ENCODE measurements around the gene VWA3A. TPM values are rescaled to one million over a fixed set of nuclear protein-coding genes. Genes with fewer than 3 reads are reported as not detected.

The VWA3A gene
- total and polyA plus RNA-seq, 7 donors = 0.03 to 0.15 (median 0.12) TPM; not detected in 4

DNA sequence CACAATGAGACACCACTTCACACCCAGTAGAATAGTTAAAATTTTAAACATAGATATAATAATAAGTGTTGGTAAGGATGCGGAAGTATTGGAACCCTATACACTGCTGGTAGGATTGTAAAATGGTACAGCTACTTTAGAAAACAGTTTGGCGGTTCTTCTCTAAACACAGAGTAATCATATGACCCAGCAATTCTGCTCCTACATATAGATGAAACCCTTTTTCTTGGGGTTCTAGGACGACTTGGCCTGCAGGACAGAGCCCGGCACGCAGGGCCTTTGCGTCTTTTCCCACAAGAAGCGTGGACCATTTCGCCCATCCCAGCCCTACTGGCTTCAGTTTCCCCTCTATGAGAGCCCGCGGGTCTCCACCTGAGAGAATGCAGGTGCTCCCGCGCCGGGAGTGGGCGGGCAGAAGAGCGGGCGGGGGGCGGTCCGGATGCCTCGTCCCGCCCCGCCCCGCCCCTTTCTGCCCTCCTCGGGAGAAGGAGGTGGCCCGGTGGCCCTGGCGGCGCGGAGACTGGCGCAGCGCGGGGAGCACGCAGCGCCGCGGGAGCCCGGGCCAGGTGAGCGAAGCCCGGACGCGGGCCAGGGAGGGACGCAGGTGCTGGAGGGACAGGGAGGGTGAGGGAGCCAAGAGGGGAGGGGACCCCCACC lies 69.8 kb downstream of the VWA3A start, which contains the start of gene SDR42E2:
SDR42E2 (plus strand) TSS at position 508 of the 657 bp plus-strand sequence. CDS start 3,077 bp downstream, outside the sequence.
- Histone ChIP-seq H3K4me1 (no peaks in the 10 kb centered on the region), H3K4me3 (peak within 1 kb of the TSS; percentile 42), H3K36me3 (ENCODE audit: insufficient read depth in 1 of 2, low read depth in 1 of 2) (no peaks in the 10 kb centered on the region), H3K27ac (no peak within 1 kb of the TSS), H3K9me3 (no peaks in the 10 kb centered on the region), H3K27me3 (ENCODE audit: insufficient read depth in 3 of 3, low read length in 2 of 3) (peaks cover 0 to 25% (median 6%) of the 10 kb centered on the region in 3 donors)
- DNase-seq = no peak
- intact Hi-C loops (cut with DNase I) = no loop called here
- no peak for ATAC-seq
- 5 to 6% (median 5%) methylated on average over 36 to 40 of the region's 40 CpGs for WGBS, 3 donors
- no peak for TF ChIP-seq CTCF (IDR thresholded peaks at IDR 0.05)

DNA sequence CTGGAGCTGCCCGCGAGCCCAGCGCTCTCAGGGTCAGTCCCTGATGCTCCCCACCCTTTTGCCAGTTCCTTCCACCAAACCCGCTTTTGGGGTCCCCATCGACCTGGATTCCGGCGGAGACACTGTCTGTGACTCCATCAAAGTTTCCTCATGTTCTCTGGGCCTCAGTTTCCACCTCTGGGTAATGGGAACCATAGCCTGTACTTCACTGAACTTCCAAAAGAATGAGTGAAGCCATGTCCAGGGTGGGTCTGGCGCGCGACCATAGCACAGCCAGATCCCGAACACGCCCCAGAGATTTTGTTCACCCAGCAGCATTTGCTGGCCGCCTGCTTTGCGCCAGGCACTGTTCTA lies 70.3 kb downstream of the VWA3A start:
- Histone ChIP-seq H3K36me3 (ENCODE audit: insufficient read depth in 1 of 2, low read depth in 1 of 2) (no peaks in the 10 kb centered on the region), H3K4me3 (peak overlapping the region; percentile 42), H3K27me3 (ENCODE audit: insufficient read depth in 3 of 3, low read length in 2 of 3) (peaks cover 0 to 25% (median 6%) of the 10 kb centered on the region in 3 donors), H3K4me1 (no peaks in the 10 kb centered on the region), H3K27ac (no peak overlapping the region), H3K9me3 (no peaks in the 10 kb centered on the region)
- ATAC-seq = no peak
- WGBS, 3 donors = 27 to 33% (median 28%) methylated on average over 14 of the region's 14 CpGs
- intact Hi-C loops (cut with DNase I) = no loop called here
- TF ChIP-seq CTCF (IDR thresholded peaks at IDR 0.05) = no peak
- no peak for DNase-seq

DNA sequence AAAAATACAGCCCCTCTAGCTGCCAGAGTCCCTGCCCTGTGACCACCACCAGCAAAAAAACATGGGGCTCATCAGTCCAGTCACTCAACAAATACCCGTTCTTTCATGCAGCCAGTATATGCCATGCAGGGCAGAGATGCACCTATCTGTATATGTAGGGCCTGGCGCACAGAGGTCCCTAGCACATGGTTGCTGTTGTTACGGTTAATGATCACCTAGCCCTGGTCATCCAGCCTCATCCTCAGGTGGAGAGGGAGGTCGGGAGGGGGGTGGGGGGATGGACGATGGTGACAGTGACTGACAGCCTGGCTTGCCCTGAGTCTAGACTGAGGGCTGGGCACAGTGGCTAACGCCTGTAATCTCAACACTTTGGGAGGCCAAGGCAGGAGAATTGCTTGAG lies 71.5 kb downstream of the VWA3A start:
- no peak for ATAC-seq
- peaks cover 0 to 25% (median 6%) of the 10 kb centered on the region in 3 donors for H3K27me3 ChIP-seq (ENCODE audit: insufficient read depth in 3 of 3, low read length in 2 of 3)
- no peaks in the 10 kb centered on the region for H3K9me3 ChIP-seq
- 80 to 90% (median 85%) methylated on average over 6 of the region's 6 CpGs for WGBS, 3 donors
- no peaks in the 10 kb centered on the region for H3K4me1 ChIP-seq
- H3K36me3 ChIP-seq (ENCODE audit: insufficient read depth in 1 of 2, low read depth in 1 of 2) = no peaks in the 10 kb centered on the region
- no peak overlapping the region for H3K4me3 ChIP-seq
- no peak overlapping the region for H3K27ac ChIP-seq
- DNase-seq = no peak
- no peak for TF ChIP-seq CTCF (IDR thresholded peaks at IDR 0.05)
- intact Hi-C loops (cut with DNase I) = no loop called here

DNA sequence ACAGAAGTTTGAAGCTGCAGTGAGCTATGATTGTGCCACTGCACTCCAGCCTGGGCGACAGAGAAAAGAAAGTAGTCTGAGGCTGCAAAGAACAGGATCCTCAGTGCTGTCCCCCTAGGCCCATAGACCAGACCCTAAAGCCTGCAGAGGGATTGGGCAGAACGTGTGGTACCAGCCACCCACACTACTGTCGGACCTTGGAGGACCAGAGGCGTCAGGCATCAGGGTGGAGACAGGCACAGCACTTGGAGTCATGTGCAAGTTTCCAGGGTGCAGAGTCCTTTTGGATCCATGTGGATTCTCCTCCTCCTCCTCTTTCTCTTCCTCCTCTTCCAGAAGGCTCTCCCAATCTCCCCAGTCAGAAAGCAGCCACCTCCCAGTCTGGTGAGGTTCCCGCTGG lies 72.1 kb downstream of the VWA3A start:
- no peak overlapping the region for H3K27ac ChIP-seq
- DNase-seq (no peak), ATAC-seq (no peak)
- H3K9me3 ChIP-seq = no peaks in the 10 kb centered on the region
- WGBS, 3 donors = 90 to 94% (median 92%) methylated on average over 5 of the region's 5 CpGs
- H3K36me3 ChIP-seq (ENCODE audit: insufficient read depth in 1 of 2, low read depth in 1 of 2) = no peaks in the 10 kb centered on the region
- intact Hi-C loops (cut with DNase I) = no loop called here
- H3K27me3 ChIP-seq (ENCODE audit: insufficient read depth in 3 of 3, low read length in 2 of 3) = peaks cover 0 to 25% (median 6%) of the 10 kb centered on the region in 3 donors
- H3K4me3 ChIP-seq = no peak overlapping the region
- no peak for TF ChIP-seq CTCF (IDR thresholded peaks at IDR 0.05)
- no peaks in the 10 kb centered on the region for H3K4me1 ChIP-seq

Data from psoas muscle (tissue), 8 donors.